HepG2 (cell line): ENCODE measurements around the gene STAT5A. TPM values are rescaled to one million over a fixed set of nuclear protein-coding genes. Genes with fewer than 3 reads are reported as not detected.

ENCODE experiments used
- CREB1 ChIP-seq, 2 experiments: fragments of 450-650 bp in 1 of 2; IDR thresholded peaks; 2 replicates each; pipeline ENCODE4 v1.6.1; 2016 to 2017; ENCODE audit warnings: control low read depth in 1 of 2, mild to moderate bottlenecking in 1 of 2, missing compliant biosample characterization in 1 of 2, missing genetic modification characterization in 1 of 2
- EP300 ChIP-seq, 3 experiments: sonication (generic) in 1 of 3; formaldehyde crosslinking in 1 of 3; IDR thresholded peaks; 2 replicates each; pipeline versions ENCODE4 v1.5.1 to v1.6.1; 2011 to 2020; ENCODE audit warnings: low read depth in 2 of 3, low read length in 2 of 3, borderline replicate concordance in 1 of 3, improper control_type of control experiment in 1 of 3, mild to moderate bottlenecking in 1 of 3, missing genetic modification reagents in 1 of 3, moderate library complexity in 1 of 3
- ETV6 ChIP-seq: sonication (generic); formaldehyde crosslinking; conservative IDR thresholded peaks from 2 replicates; pipeline ENCODE4 v1.4.0; 2020; ENCODE audit warnings: missing genetic modification reagents
- IRF2 ChIP-seq: IDR thresholded peaks from 2 replicates; pipeline ENCODE4 v1.6.1; 2018; ENCODE audit warnings: missing genetic modification reagents, missing compliant biosample characterization
- ZNF101 ChIP-seq: sonication (generic); formaldehyde crosslinking; IDR thresholded peaks from 2 replicates; pipeline ENCODE4 v1.4.0; 2020; ENCODE audit warnings: mild to moderate bottlenecking, low read depth, missing genetic modification reagents, borderline replicate concordance
- ZNF138 ChIP-seq: sonication (generic); formaldehyde crosslinking; IDR thresholded peaks from 2 replicates; pipeline ENCODE4 v1.5.0; 2020; ENCODE audit warnings: mild to moderate bottlenecking, low read depth, missing genetic modification reagents
- ZNF557 ChIP-seq: sonication (generic); formaldehyde crosslinking; IDR thresholded peaks from 2 replicates; pipeline ENCODE4 v1.4.0; 2020; ENCODE audit warnings: missing genetic modification reagents
- polyA plus RNA-seq, 8 experiments: library from polyadenylated mRNA; depleted of rRNA in 3 of 8; stranded (reverse) in 7 of 8; unstranded in 1 of 8; fragments of >200 nt; fragmentation: Illumina TruSeq in 4 of 8; extraction: Trizol in 4 of 8; gene quantifications; 2 replicates each; pipeline versions ENCODE4 v1.2.1 to v1.2.3, GENCODE V29; 2011 to 2016; ENCODE audit warnings: low read depth in 4 of 8, missing spikeins in 1 of 8, mixed read lengths in 1 of 8; ENCODE audit not compliant: insufficient read depth in 1 of 8
- total RNA-seq, 5 experiments: library from RNA; depleted of rRNA; stranded (reverse); fragments of >200 nt; fragmentation: Illumina TruSeq; extraction: Trizol; gene quantifications; 2 replicates each; pipeline ENCODE4 v1.2.3, GENCODE V29; 2016; ENCODE audit warnings: low read depth in 1 of 5
- TF ChIP-seq, protein P1 (sequence below): sonication (generic); formaldehyde crosslinking; IDR thresholded peaks from 2 replicates; pipeline ENCODE4 v1.5.0; 2020; ENCODE audit warnings: missing genetic modification reagents, mild to moderate bottlenecking, borderline replicate concordance
- TF ChIP-seq, protein P2 (sequence below): IDR thresholded peaks from 2 replicates; pipeline ENCODE4 v1.6.1; 2016; ENCODE audit warnings: missing genetic modification reagents, missing compliant biosample characterization
- TF ChIP-seq, protein P3 (sequence below): sonication (generic); formaldehyde crosslinking; IDR thresholded peaks from 2 replicates; pipeline ENCODE4 v1.4.0; 2020; ENCODE audit warnings: missing genetic modification reagents

The STAT5A gene
- total and polyA plus RNA-seq, 2 of the 13 experiments (the other 11 are each of a cell fraction or from before 2014, with no cell fraction given) = 1.4 to 4.1 TPM

DNA sequence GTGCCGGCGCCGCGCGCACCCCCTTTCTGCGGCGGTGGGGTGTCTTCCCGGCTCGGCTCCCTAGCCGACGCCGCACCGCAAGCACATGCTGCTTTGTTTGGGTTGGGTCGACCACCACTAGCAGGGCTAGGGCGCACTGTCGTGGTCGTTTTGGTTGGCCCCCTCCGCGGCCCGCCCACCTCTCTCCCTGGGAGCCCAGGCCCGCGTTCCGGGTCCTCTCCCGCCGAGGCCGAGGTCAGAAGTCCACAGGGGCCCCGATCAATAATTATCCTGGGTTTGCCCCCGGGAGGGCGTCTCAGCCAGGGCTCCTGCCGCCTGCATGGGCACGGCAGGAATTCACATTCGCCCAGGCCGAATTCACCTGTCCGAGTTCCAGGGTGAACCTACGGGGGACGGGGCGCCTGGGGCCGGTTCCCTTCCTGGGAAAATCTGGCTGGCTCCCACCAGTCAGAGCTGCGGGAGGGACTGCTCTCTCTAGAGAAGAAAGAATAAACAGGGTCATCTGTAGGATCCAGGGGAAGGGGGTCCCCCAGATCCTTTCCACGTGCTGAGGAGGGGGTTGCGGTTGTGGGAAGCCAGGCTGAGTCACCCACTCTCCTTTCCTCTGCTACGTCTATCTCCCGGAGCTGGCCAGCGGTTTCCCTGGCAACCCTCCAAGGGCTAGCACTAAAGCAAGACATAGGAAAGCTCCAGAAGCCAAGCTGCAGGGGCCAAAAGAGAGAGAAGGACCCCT is 11.5 kb upstream of the STAT5A start (continued):
- TF ChIP-seq, protein P1, sequence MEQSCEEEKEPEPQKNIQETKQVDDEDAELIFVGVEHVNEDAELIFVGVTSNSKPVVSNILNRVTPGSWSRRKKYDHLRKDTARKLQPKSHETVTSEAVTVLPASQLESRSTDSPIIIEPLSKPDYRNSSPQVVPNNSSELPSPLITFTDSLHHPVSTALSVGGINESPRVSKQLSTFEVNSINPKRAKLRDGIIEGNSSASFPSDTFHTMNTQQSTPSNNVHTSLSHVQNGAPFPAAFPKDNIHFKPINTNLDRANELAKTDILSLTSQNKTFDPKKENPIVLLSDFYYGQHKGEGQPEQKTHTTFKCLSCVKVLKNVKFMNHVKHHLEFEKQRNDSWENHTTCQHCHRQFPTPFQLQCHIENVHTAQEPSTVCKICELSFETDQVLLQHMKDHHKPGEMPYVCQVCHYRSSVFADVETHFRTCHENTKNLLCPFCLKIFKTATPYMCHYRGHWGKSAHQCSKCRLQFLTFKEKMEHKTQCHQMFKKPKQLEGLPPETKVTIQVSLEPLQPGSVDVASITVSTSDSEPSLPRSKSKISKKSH = peak; percentile 63
- TF ChIP-seq ETV6 (CRISPR knock-in tag) = peak; percentile 62; the same call in 1 of the 2 replicates
- no peak for TF ChIP-seq ZNF138 (CRISPR knock-in tag)
- no peak for TF ChIP-seq CREB1 (IDR thresholded peaks at IDR 0.05)
- no peak for TF ChIP-seq CREB1 (CRISPR knock-in tag; IDR thresholded peaks at IDR 0.05)
- peak; percentile 77; the same call in 1 of the 2 replicates for TF ChIP-seq ZNF557
- TF ChIP-seq EP300 (IDR thresholded peaks at IDR 0.05; ENCODE audit: low read depth in 2 of 2, low read length in 2 of 2) = peak; percentile 42 to 70; a peak in 2 of 4 replicates
- peak; percentile 22; the same call in 1 of the 2 replicates for TF ChIP-seq EP300 (CRISPR knock-in tag; IDR thresholded peaks at IDR 0.05; ENCODE audit: borderline replicate concordance)
- TF ChIP-seq, protein P2, sequence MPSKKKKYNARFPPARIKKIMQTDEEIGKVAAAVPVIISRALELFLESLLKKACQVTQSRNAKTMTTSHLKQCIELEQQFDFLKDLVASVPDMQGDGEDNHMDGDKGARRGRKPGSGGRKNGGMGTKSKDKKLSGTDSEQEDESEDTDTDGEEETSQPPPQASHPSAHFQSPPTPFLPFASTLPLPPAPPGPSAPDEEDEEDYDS (CRISPR knock-in tag) = no peak; the same call in 1 of the 2 replicates
- TF ChIP-seq ZNF101 (CRISPR knock-in tag) = no peak
- no peak; the same call in none of the 2 replicates for TF ChIP-seq IRF2
- TF ChIP-seq, protein P3, sequence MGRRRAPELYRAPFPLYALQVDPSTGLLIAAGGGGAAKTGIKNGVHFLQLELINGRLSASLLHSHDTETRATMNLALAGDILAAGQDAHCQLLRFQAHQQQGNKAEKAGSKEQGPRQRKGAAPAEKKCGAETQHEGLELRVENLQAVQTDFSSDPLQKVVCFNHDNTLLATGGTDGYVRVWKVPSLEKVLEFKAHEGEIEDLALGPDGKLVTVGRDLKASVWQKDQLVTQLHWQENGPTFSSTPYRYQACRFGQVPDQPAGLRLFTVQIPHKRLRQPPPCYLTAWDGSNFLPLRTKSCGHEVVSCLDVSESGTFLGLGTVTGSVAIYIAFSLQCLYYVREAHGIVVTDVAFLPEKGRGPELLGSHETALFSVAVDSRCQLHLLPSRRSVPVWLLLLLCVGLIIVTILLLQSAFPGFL (CRISPR knock-in tag) = peak; percentile 69; the same call in 1 of the 2 replicates
